Trophoblast cell (in vitro differentiated cells and primary cell): Measurements from ENCODE around the gene OLFM1.

Experiments
- DNase-seq, 2 donors: peaks; one replicate each; pipeline ENCODE4 v3.0.0-alpha.2; 2016
- H2AFZ ChIP-seq: 2 replicates; pipeline ENCODE4 v1.6.1; 2013; ENCODE audit warnings: low read length, moderate library complexity, mild to moderate bottlenecking; ENCODE audit not compliant: insufficient read depth, poor library complexity
- H2AK5ac ChIP-seq: 2 replicates; pipeline ENCODE4 v1.6.1; 2013; ENCODE audit warnings: mild to moderate bottlenecking, low read length
- H2BK120ac ChIP-seq: 2 replicates; pipeline ENCODE4 v1.6.1; 2013; ENCODE audit warnings: low read length, mild to moderate bottlenecking, moderate library complexity; ENCODE audit not compliant: insufficient read depth, poor library complexity
- H2BK12ac ChIP-seq: 2 replicates; pipeline ENCODE4 v1.6.1; 2013; ENCODE audit warnings: mild to moderate bottlenecking, low read length, moderate library complexity
- H2BK5ac ChIP-seq: 2 replicates; pipeline ENCODE4 v1.6.1; 2013; ENCODE audit warnings: low read length, low read depth, moderate library complexity, mild to moderate bottlenecking; ENCODE audit not compliant: poor library complexity
- H3K14ac ChIP-seq: 2 replicates; pipeline ENCODE4 v1.6.1; 2013; ENCODE audit warnings: mild to moderate bottlenecking, low read length
- H3K18ac ChIP-seq: 2 replicates; pipeline ENCODE4 v1.6.1; 2013; ENCODE audit warnings: mild to moderate bottlenecking, low read length
- H3K23ac ChIP-seq: 2 replicates; pipeline ENCODE4 v1.6.1; 2013; ENCODE audit warnings: low read length
- H3K27ac ChIP-seq: 2 replicates; pipeline ENCODE4 v1.5.1; 2013; ENCODE audit warnings: low read depth, mild to moderate bottlenecking, inconsistent platforms, low read length, moderate library complexity
- H3K27me3 ChIP-seq: 2 replicates; pipeline ENCODE4 v1.6.1; 2013; ENCODE audit warnings: inconsistent platforms, mild to moderate bottlenecking, low read length, moderate library complexity; ENCODE audit not compliant: insufficient read depth
- H3K36me3 ChIP-seq, 2 experiments: 1 replicate in 1 of 2; 2 replicates in 1 of 2; pipeline ENCODE4 v1.6.1; 2013; ENCODE audit warnings: low read length in 2 of 2, mild to moderate bottlenecking in 2 of 2, moderate library complexity in 1 of 2; ENCODE audit not compliant: insufficient read depth in 2 of 2, control insufficient read depth in 1 of 2
- H3K4ac ChIP-seq: 2 replicates; pipeline ENCODE4 v1.6.1; 2013; ENCODE audit warnings: low read depth, mild to moderate bottlenecking, low read length, moderate library complexity
- H3K4me1 ChIP-seq, 2 experiments: 1 replicate in 1 of 2; 2 replicates in 1 of 2; pipeline ENCODE4 v1.6.1; 2013; ENCODE audit warnings: low read length in 2 of 2, mild to moderate bottlenecking in 2 of 2, moderate library complexity in 1 of 2; ENCODE audit not compliant: insufficient read depth in 2 of 2, control insufficient read depth in 1 of 2
- H3K4me2 ChIP-seq: 2 replicates; pipeline ENCODE4 v1.6.1; 2013; ENCODE audit warnings: inconsistent platforms, mild to moderate bottlenecking, low read length, moderate library complexity
- H3K4me3 ChIP-seq: 2 replicates; pipeline ENCODE4 v1.5.1; 2013; ENCODE audit warnings: mild to moderate bottlenecking, low read depth, low read length, inconsistent platforms
- H3K79me1 ChIP-seq: one replicate; pipeline ENCODE4 v1.6.1; 2013; ENCODE audit warnings: low read length
- H3K79me2 ChIP-seq: 2 replicates; pipeline ENCODE4 v1.6.1; 2013; ENCODE audit warnings: low read length, mild to moderate bottlenecking; ENCODE audit not compliant: control insufficient read depth, insufficient read depth, poor library complexity
- H3K9ac ChIP-seq: 2 replicates; pipeline ENCODE4 v1.6.1; 2013; ENCODE audit warnings: mild to moderate bottlenecking, low read length
- H3K9me3 ChIP-seq: 2 replicates; pipeline ENCODE4 v1.6.1; 2013; ENCODE audit warnings: low read depth, mild to moderate bottlenecking, control low read depth, inconsistent platforms, low read length; ENCODE audit not compliant: insufficient read depth
- H4K12ac ChIP-seq: 2 replicates; pipeline ENCODE4 v1.6.1; 2013; ENCODE audit warnings: low read depth, mild to moderate bottlenecking, low read length, moderate library complexity
- H4K8ac ChIP-seq: 2 replicates; pipeline ENCODE4 v1.6.1; 2013; ENCODE audit warnings: low read depth, mild to moderate bottlenecking, low read length, moderate library complexity
- H4K91ac ChIP-seq: one replicate; pipeline ENCODE4 v1.6.1; 2013; ENCODE audit warnings: low read depth, mild to moderate bottlenecking, low read length, moderate library complexity
- WGBS: extraction: QIAGEN DNeasy Blood & Tissue Kit; methylation state at CpG from one replicate; pipeline ENCODE4 v1.1.7; 2013; ENCODE audit warnings: missing lambda C conversion rate; ENCODE audit not compliant: insufficient read length, insufficient coverage; ENCODE audit errors: extremely low coverage; 5-methylcytosine and 5-hydroxymethylcytosine counted together

Gene OLFM1

DNA sequence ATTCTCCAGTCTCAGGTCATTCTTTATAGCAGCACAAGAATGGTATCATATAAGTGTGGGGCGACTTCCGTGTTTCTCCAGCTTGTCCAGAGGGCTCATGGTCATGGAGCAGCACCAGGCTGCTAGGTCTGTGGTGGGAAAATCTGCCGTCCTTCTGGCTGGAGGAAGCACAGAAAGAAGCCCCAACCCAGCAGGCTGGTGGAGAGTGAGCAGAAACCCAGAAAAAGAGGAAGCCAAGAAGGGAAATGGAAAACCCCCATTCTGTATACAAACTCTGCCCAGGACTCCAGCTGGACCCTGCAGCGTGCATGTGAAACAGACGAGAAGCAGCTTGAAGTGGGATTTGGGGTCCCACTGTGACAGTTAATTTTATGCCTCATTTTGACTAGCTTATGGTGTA is 34.3 kb upstream of the OLFM1 start:
- no peak overlapping the region for H4K91ac ChIP-seq
- no peak overlapping the region for H3K18ac ChIP-seq
- H3K79me2 ChIP-seq, result no peaks in the 10 kb centered on the region
- H3K4me2 ChIP-seq, result no peak overlapping the region
- no peaks in the 10 kb centered on the region for H3K79me1 ChIP-seq
- H2BK12ac ChIP-seq, result no peak overlapping the region
- no peak overlapping the region for H2BK120ac ChIP-seq
- no peaks in the 10 kb centered on the region for H3K36me3 ChIP-seq
- no peak overlapping the region for H2BK5ac ChIP-seq
- H2AK5ac ChIP-seq, result no peak overlapping the region
- H3K27ac ChIP-seq, result no peak overlapping the region
- no peaks in the 10 kb centered on the region for H3K4me1 ChIP-seq
- no peak overlapping the region for H4K12ac ChIP-seq
- H3K23ac ChIP-seq, result no peak overlapping the region
- DNase-seq, result no peak
- no peak overlapping the region for H3K9ac ChIP-seq
- no peaks in the 10 kb centered on the region for H3K27me3 ChIP-seq
- H3K4me3 ChIP-seq, result no peak overlapping the region
- H3K14ac ChIP-seq, result no peak overlapping the region
- H2AFZ ChIP-seq, result no peak overlapping the region
- WGBS, result no CpG with 5 or more reads among the region's 5 CpGs
- H4K8ac ChIP-seq, result no peak overlapping the region
- H3K9me3 ChIP-seq, result peaks cover 7% of the 10 kb centered on the region
- no peak overlapping the region for H3K4ac ChIP-seq

DNA sequence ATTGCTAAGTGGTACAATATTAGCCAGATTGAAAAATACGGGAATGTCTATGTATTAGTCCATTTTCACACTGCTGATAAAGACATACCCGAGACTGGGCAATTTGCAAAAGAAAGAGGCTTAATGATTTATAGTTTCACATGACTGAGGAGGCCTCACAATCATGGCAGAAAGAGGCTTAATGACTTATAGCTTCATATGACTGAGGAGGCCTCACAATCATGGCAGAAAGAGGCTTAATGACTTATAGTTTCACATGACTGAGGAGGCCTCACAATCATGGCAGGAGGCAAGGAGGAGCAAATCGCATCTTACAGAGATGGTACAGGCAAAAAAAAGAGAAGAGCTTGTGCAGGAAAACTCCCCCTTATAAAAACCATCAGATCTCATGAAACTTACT is 32.3 kb upstream of the OLFM1 start:
- Histone ChIP-seq H3K4me2 (no peak overlapping the region), H3K23ac (no peak overlapping the region)
- no CpG with 5 or more reads among the region's 3 CpGs for WGBS

DNA sequence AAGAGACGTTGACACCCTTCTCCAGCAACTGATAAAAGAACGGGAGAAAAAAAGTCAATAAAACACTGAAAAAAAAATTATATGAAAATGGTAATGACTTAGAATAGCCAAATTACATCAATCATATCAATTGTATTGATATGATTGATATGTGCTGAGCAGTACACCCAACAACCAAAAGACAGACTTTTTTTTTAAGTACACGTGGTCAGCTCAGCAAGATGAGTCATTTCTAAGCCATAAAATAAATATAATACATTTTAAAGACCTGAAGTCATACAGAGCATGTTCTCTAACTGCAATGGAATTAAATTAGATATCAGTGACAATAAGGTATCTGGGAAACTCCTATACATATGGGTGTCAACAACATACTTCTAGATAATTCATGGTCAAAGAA is 30.9 kb upstream of the OLFM1 start:
- Histone ChIP-seq H3K4me2 (no peak overlapping the region), H3K4ac (no peak overlapping the region), H3K79me1 (no peaks in the 10 kb centered on the region), H2BK120ac (no peak overlapping the region), H3K9me3 (peaks cover 12% of the 10 kb centered on the region), H4K12ac (no peak overlapping the region), H3K27me3 (no peaks in the 10 kb centered on the region), H2AFZ (no peak overlapping the region), H4K91ac (no peak overlapping the region), H3K23ac (no peak overlapping the region), H2AK5ac (no peak overlapping the region), H3K18ac (no peak overlapping the region), H3K14ac (no peak overlapping the region), H3K4me1 (no peaks in the 10 kb centered on the region), H3K79me2 (no peaks in the 10 kb centered on the region), H3K27ac (no peak overlapping the region), H2BK12ac (no peak overlapping the region), H4K8ac (no peak overlapping the region), H2BK5ac (no peak overlapping the region), H3K9ac (no peak overlapping the region), H3K4me3 (no peak overlapping the region), H3K36me3 (no peaks in the 10 kb centered on the region)
- DNase-seq, result no peak
- no CpG with 5 or more reads among the region's 3 CpGs for WGBS

More for the DNA sequence above, 32.3 kb upstream of the OLFM1 start:
- no peak overlapping the region for H4K8ac ChIP-seq
- no peak for DNase-seq
- H2BK5ac ChIP-seq, result no peak overlapping the region
- H3K4ac ChIP-seq, result no peak overlapping the region
- no peak overlapping the region for H3K18ac ChIP-seq
- H4K12ac ChIP-seq, result no peak overlapping the region
- no peak overlapping the region for H2BK120ac ChIP-seq
- no peak overlapping the region for H3K9ac ChIP-seq
- no peak overlapping the region for H3K4me3 ChIP-seq
- no peak overlapping the region for H3K27ac ChIP-seq
- H2BK12ac ChIP-seq, result no peak overlapping the region
- no peak overlapping the region for H4K91ac ChIP-seq
- H2AK5ac ChIP-seq, result no peak overlapping the region
- no peaks in the 10 kb centered on the region for H3K4me1 ChIP-seq
- no peaks in the 10 kb centered on the region for H3K27me3 ChIP-seq
- H3K79me2 ChIP-seq, result no peaks in the 10 kb centered on the region
- no peaks in the 10 kb centered on the region for H3K79me1 ChIP-seq
- no peak overlapping the region for H2AFZ ChIP-seq
- peaks cover 7% of the 10 kb centered on the region for H3K9me3 ChIP-seq
- H3K36me3 ChIP-seq, result no peaks in the 10 kb centered on the region
- no peak overlapping the region for H3K14ac ChIP-seq

DNA sequence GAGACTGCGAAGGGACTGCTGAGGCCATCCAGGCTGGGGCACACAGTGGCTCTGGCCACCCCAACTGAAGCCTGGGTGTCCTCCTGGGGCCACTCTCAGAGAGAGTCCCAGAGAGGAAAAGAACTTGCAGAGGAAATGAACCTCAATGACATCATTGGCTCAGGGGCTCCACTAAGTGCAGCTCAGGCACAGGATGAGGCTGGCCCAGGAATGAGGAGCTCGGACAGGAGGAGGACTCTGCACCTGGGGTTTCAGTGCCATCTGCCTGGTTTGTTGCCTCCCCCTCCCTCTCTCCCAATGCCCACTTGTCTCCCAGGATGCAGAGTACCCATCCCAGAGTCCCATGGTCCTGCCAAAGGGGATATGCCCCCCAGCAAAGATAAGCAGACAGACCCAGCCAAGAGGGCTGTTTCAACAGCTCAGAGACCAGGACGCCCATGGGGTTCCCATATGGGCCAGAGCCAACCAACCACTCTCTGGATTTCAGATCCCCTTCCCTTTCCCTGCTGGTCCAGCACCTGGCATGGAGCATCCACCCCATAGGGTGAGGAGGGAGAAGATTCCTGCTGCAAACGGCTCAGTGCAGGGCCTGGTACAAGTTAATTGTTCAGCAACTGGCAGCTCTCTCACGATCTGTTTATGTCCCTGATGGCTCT is 26.9 kb upstream of the OLFM1 start:
- Histone ChIP-seq H3K23ac (no peak overlapping the region), H3K27me3 (no peaks in the 10 kb centered on the region), H3K4me3 (no peak overlapping the region), H3K14ac (no peak overlapping the region), H4K12ac (no peak overlapping the region), H3K36me3 (no peaks in the 10 kb centered on the region), H3K18ac (no peak overlapping the region), H2BK12ac (no peak overlapping the region), H3K4me1 (no peaks in the 10 kb centered on the region), H4K8ac (no peak overlapping the region), H3K27ac (no peak overlapping the region), H2AK5ac (no peak overlapping the region), H3K79me2 (no peaks in the 10 kb centered on the region), H4K91ac (no peak overlapping the region), H2BK5ac (no peak overlapping the region), H3K9ac (no peak overlapping the region), H3K4me2 (no peak overlapping the region), H2BK120ac (no peak overlapping the region), H2AFZ (no peak overlapping the region), H3K9me3 (peaks cover 22% of the 10 kb centered on the region), H3K79me1 (no peaks in the 10 kb centered on the region), H3K4ac (no peak overlapping the region)
- no CpG with 5 or more reads among the region's 5 CpGs for WGBS
- no peak for DNase-seq
